Neuronal stem cell (in vitro differentiated cells): Measurements from ENCODE around the gene WFS1.
A peak's percentile ranks its signal among the peaks of the same experiment; 100 is the strongest.

Experiments
- DNase-seq: peaks from one replicate; pipeline ENCODE4 v3.0.0-alpha.2; 2013; ENCODE audit warnings: low spot score
- H2AFZ ChIP-seq: one replicate; pipeline ENCODE4 v1.6.1; 2013; ENCODE audit warnings: mild to moderate bottlenecking, low read length, inconsistent platforms
- H2AK5ac ChIP-seq: 2 replicates; pipeline ENCODE4 v1.6.1; 2013; ENCODE audit warnings: low read depth, mild to moderate bottlenecking, inconsistent platforms, low read length, moderate library complexity, mixed read lengths
- H2BK120ac ChIP-seq: 2 replicates; pipeline ENCODE4 v1.6.1; 2013; ENCODE audit warnings: low read depth, mild to moderate bottlenecking, inconsistent platforms, low read length, moderate library complexity, mixed read lengths
- H2BK12ac ChIP-seq: one replicate; pipeline ENCODE4 v1.6.1; 2013; ENCODE audit warnings: low read length, inconsistent platforms
- H2BK15ac ChIP-seq: 2 replicates; pipeline ENCODE4 v1.6.1; 2013; ENCODE audit warnings: mild to moderate bottlenecking, low read length, inconsistent platforms, mixed read lengths
- H2BK5ac ChIP-seq: one replicate; pipeline ENCODE4 v1.6.1; 2013; ENCODE audit warnings: inconsistent platforms, mild to moderate bottlenecking, low read length, moderate library complexity
- H3K14ac ChIP-seq: one replicate; pipeline ENCODE4 v1.6.1; 2013; ENCODE audit warnings: low read length, inconsistent platforms
- H3K18ac ChIP-seq: 2 replicates; pipeline ENCODE4 v1.6.1; 2013; ENCODE audit warnings: low read length, inconsistent platforms
- H3K23ac ChIP-seq: 2 replicates; pipeline ENCODE4 v1.6.1; 2013; ENCODE audit warnings: low read depth, mild to moderate bottlenecking, mixed read lengths, low read length, inconsistent platforms; ENCODE audit not compliant: poor library complexity
- H3K27ac ChIP-seq: replicated peaks from 3 replicates; pipeline ENCODE4 v1.5.1; 2013; ENCODE audit warnings: low read length, inconsistent platforms
- H3K27me3 ChIP-seq, 3 experiments: 2 replicates each; pipeline ENCODE4 v1.6.1; 2013; ENCODE audit warnings: low read length in 3 of 3, mild to moderate bottlenecking in 2 of 3, inconsistent platforms in 1 of 3, low read depth in 1 of 3, mixed read lengths in 1 of 3, moderate library complexity in 1 of 3; ENCODE audit not compliant: control insufficient read depth in 3 of 3, insufficient read depth in 3 of 3
- H3K36me3 ChIP-seq, 2 donors: replicated peaks in 1 of 2; 2 replicates each; pipeline ENCODE4 v1.6.1; 2013; ENCODE audit warnings: low read length in 2 of 2; ENCODE audit not compliant: control insufficient read depth in 2 of 2, insufficient read depth in 2 of 2
- H3K4ac ChIP-seq: 2 replicates; pipeline ENCODE4 v1.6.1; 2013; ENCODE audit warnings: inconsistent platforms, mild to moderate bottlenecking, low read length, moderate library complexity
- H3K4me1 ChIP-seq, 2 donors: 1 replicate in 1 of 2; 2 replicates in 1 of 2; pipeline ENCODE4 v1.6.1; 2013; ENCODE audit warnings: low read length in 2 of 2, low read depth in 1 of 2; ENCODE audit not compliant: control insufficient read depth in 2 of 2, insufficient read depth in 1 of 2
- H3K4me2 ChIP-seq: one replicate; pipeline ENCODE4 v1.6.1; 2013; ENCODE audit warnings: mild to moderate bottlenecking, low read length, inconsistent platforms; ENCODE audit not compliant: insufficient read depth, poor library complexity, severe bottlenecking
- H3K4me3 ChIP-seq, 2 donors: 2 replicates each; pipeline ENCODE4 v1.5.1; 2013; ENCODE audit warnings: low read length in 2 of 2, mild to moderate bottlenecking in 2 of 2, inconsistent platforms in 1 of 2, moderate library complexity in 1 of 2
- H3K79me1 ChIP-seq: one replicate; pipeline ENCODE4 v1.6.1; 2013; ENCODE audit warnings: low read depth, mild to moderate bottlenecking, inconsistent platforms, low read length, moderate library complexity
- H3K9ac ChIP-seq: one replicate; pipeline ENCODE4 v1.6.1; 2013; ENCODE audit warnings: mild to moderate bottlenecking, low read depth, low read length, inconsistent platforms; ENCODE audit not compliant: poor library complexity
- H3K9me3 ChIP-seq, 2 donors: replicated peaks in 1 of 2; 2 replicates each; pipeline versions ENCODE3 to v1.6.1; 2013; ENCODE audit warnings: low read length in 2 of 2, mild to moderate bottlenecking in 2 of 2, inconsistent platforms in 1 of 2, low read depth in 1 of 2, mixed read lengths in 1 of 2, moderate library complexity in 1 of 2; ENCODE audit not compliant: control insufficient read depth in 2 of 2, insufficient read depth in 1 of 2
- H4K8ac ChIP-seq: one replicate; pipeline ENCODE4 v1.6.1; 2013; ENCODE audit warnings: low read depth, mild to moderate bottlenecking, inconsistent platforms, low read length, moderate library complexity
- H4K91ac ChIP-seq: one replicate; pipeline ENCODE4 v1.6.1; 2013; ENCODE audit warnings: low read length, low read depth, mild to moderate bottlenecking, inconsistent platforms; ENCODE audit not compliant: poor library complexity
- WGBS, 2 donors: extraction: QIAGEN DNeasy Blood & Tissue Kit; methylation state at CpG; one replicate each; pipeline ENCODE4 v1.1.7; 2013; ENCODE audit warnings: missing lambda C conversion rate in 2 of 2, mixed read lengths in 1 of 2; ENCODE audit not compliant: insufficient read length in 2 of 2, insufficient replicate concordance in 1 of 2; ENCODE audit errors: extremely low coverage in 2 of 2; 5-methylcytosine and 5-hydroxymethylcytosine counted together

The WFS1 gene

DNA sequence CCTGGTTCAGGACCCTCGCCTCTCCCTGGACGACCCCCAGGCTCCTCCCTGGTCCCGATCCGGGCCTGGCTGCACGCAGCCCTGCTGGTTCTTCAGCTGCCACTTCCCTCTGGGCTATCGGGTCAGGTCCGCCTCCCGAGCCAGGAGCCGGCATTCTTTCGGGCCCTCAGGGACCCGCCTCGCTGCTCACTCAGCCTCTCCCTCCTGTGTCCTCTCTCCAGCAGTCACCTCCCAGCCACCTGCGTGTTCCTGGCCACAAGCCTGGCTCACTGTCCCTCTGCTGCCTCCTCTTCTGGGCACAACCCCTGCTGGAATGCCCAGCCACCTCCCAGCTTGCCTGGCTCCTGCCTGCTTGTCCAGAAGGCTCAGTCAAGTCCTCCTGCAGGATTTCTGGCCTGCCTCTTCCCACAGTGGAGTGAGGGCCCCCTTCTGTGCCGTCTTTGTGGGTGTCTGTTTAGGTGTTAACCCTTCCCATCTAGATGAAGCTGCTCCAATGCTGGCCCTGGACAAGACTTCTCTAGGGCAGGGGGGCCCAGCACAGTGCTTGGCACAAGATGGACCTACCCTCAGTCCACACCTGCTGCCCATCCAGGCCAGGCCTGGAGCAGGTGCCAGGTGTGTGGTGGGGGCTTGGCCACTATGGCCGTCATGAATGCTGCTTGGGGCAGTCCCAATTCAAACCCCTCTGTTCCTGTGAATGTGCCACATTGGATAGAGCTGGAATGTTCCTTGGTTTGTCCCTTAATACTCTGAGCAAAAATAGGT is 2.2 kb downstream of the WFS1 start:
- no peak overlapping the region for H3K27ac ChIP-seq
- H2BK120ac ChIP-seq, result no peak overlapping the region
- H3K14ac ChIP-seq, result no peak overlapping the region
- no peak overlapping the region for H4K91ac ChIP-seq
- H3K4me1 ChIP-seq, result peaks cover 10 to 21% of the 10 kb centered on the region in 2 donors
- peak overlapping the region; percentile 50 for H3K9ac ChIP-seq
- no peak overlapping the region for H3K4ac ChIP-seq
- no peak overlapping the region for H4K8ac ChIP-seq
- H3K18ac ChIP-seq, result no peak overlapping the region
- no peak overlapping the region for H2AFZ ChIP-seq
- H2BK5ac ChIP-seq, result no peak overlapping the region
- peaks cover 4% of the 10 kb centered on the region for H3K79me1 ChIP-seq
- H2BK12ac ChIP-seq, result no peak overlapping the region
- H3K23ac ChIP-seq, result peak overlapping the region; percentile 17
- no peak overlapping the region for H3K4me3 ChIP-seq
- no peak overlapping the region for H2AK5ac ChIP-seq
- DNase-seq, result no peak
- no peak overlapping the region for H3K4me2 ChIP-seq
- no peaks in the 10 kb centered on the region for H3K36me3 ChIP-seq
- no peaks in the 10 kb centered on the region for H3K9me3 ChIP-seq
- peaks cover 0 to 13% (median 0%) of the 10 kb centered on the region in 3 experiments for H3K27me3 ChIP-seq
- no CpG with 5 or more reads among the region's 15 CpGs for WGBS, 2 donors
- no peak overlapping the region for H2BK15ac ChIP-seq

DNA sequence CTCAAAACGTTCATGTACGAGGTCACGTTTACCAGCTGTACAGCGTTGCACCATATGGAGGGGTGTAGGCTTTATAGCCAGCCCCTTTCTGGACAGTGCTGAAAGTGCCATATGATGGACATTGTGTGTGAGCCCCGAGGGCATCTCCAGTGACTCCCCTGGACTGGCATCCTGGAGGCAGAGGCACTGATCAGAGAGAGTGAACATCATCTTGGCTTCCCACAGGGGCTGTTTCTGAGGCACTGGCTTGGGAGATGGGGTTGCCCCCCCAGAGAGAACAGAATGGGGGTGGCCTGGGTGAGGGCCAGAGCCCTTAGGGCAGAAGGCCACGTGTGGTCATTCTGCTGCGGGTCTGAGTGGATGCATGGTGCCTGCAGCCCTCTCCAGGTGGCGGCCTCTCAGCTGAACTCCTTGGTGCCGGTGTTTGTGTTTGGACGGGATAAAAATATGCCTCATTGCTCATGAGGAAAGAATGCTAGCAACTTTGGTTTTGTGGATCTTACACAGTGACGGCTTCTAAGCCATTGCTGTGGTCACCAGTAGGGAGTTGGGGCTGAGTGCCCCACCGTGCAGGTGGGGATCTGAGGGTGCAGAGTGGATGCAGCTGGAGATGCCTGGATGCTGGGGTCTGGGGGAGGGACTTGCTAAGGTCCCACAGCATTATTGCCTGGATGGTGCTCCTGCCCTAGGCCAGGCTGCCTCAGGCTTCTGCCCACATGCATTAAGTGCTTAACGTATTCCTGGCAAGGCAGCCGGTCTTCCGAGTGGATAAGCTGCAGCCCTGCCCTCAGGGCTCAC is 3.4 kb downstream of the WFS1 start:
- Histone ChIP-seq H3K36me3 (peaks cover 0 to 4% of the 10 kb centered on the region in 2 donors), H2BK12ac (no peak overlapping the region), H3K18ac (no peak overlapping the region), H4K8ac (no peak overlapping the region), H3K4me2 (no peak overlapping the region), H3K9ac (no peak overlapping the region), H3K27ac (no peak overlapping the region), H2AK5ac (no peak overlapping the region), H3K9me3 (no peaks in the 10 kb centered on the region), H2BK120ac (no peak overlapping the region), H2BK15ac (no peak overlapping the region), H3K4ac (no peak overlapping the region), H4K91ac (no peak overlapping the region), H3K4me3 (no peak overlapping the region), H3K4me1 (peaks cover 10 to 21% of the 10 kb centered on the region in 2 donors), H3K23ac (no peak overlapping the region), H2AFZ (no peak overlapping the region), H3K14ac (no peak overlapping the region), H3K27me3 (peaks cover 0 to 4% (median 0%) of the 10 kb centered on the region in 3 experiments), H2BK5ac (no peak overlapping the region), H3K79me1 (peaks cover 4% of the 10 kb centered on the region)
- DNase-seq, result no peak
- no CpG with 5 or more reads among the region's 15 CpGs for WGBS, 2 donors

- no peak overlapping the region for H2AK5ac ChIP-seq
- H2BK120ac ChIP-seq, result no peak overlapping the region
- no peak overlapping the region for H3K4ac ChIP-seq
- H3K4me3 ChIP-seq, result no peak overlapping the region
- H3K18ac ChIP-seq, result no peak overlapping the region
- H2BK15ac ChIP-seq, result no peak overlapping the region
- peaks cover 0 to under 1% (median 0%) of the 10 kb centered on the region in 3 experiments for H3K27me3 ChIP-seq
- no peaks in the 10 kb centered on the region for H3K9me3 ChIP-seq
- H4K91ac ChIP-seq, result no peak overlapping the region
- no peak overlapping the region for H3K23ac ChIP-seq
- WGBS, 2 donors, result no CpG with 5 or more reads among the region's 1 CpG
- no peak for DNase-seq
- no peak overlapping the region for H3K27ac ChIP-seq
- no peak overlapping the region for H2BK12ac ChIP-seq
- no peak overlapping the region for H2AFZ ChIP-seq
- no peak overlapping the region for H3K14ac ChIP-seq
- no peak overlapping the region for H3K9ac ChIP-seq
- H3K4me1 ChIP-seq, result peaks cover 10 to 21% of the 10 kb centered on the region in 2 donors
- peaks cover 4% of the 10 kb centered on the region for H3K79me1 ChIP-seq
- no peak overlapping the region for H2BK5ac ChIP-seq
- H4K8ac ChIP-seq, result no peak overlapping the region
- peaks cover 1 to 4% of the 10 kb centered on the region in 2 donors for H3K36me3 ChIP-seq
- no peak overlapping the region for H3K4me2 ChIP-seq
Measured at GRCh38 chr4:6273661-6273990, 4.0 kb downstream of the WFS1 start.

DNA sequence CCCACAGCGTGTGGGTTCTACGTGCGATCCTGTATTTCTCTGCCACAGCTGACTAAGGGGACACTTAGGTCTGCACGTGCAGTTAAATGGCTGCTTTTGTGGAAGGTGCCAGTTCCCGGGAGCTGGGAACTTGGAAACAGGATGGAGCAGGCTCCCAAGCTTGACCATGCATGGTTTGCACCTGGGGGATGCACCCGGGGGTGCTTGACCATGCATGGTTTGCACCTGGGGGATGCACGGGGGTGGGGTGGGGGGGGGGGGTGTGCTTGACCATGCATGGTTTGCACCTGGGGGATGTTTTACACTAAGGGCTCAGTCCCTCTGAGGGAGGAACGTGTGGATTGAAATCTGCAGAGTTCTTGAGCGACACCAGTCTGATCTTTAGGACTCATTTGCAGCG is 5.7 kb downstream of the WFS1 start:
- Histone ChIP-seq H2AK5ac (no peak overlapping the region), H2BK15ac (no peak overlapping the region), H2BK120ac (no peak overlapping the region), H3K18ac (no peak overlapping the region), H4K8ac (no peak overlapping the region), H3K79me1 (peaks cover 4% of the 10 kb centered on the region), H3K23ac (no peak overlapping the region), H3K4me3 (no peak overlapping the region), H3K4ac (no peak overlapping the region), H3K27me3 (no peaks in the 10 kb centered on the region), H3K9me3 (no peaks in the 10 kb centered on the region), H3K27ac (no peak overlapping the region), H4K91ac (no peak overlapping the region), H2AFZ (no peak overlapping the region), H3K4me2 (no peak overlapping the region), H3K4me1 (peaks cover 7 to 18% of the 10 kb centered on the region in 2 donors), H3K14ac (no peak overlapping the region), H2BK5ac (no peak overlapping the region), H3K9ac (no peak overlapping the region), H2BK12ac (no peak overlapping the region), H3K36me3 (peaks cover 4 to 8% of the 10 kb centered on the region in 2 donors)
- WGBS, 2 donors, result no CpG with 5 or more reads among the region's 10 CpGs
- DNase-seq, result no peak
